GM21619 (cell line): ENCODE measurements around the gene CTXND2.

ENCODE experiments used
- ATAC-seq: cut with Tn5 transposase; IDR thresholded peaks from one replicate; pipeline ENCODE4 v1.9.1; 2021; ENCODE audit not compliant: unreplicated experiment

The CTXND2 gene

GRCh38 chr1:150957666-150958065, 70.7 kb downstream of the CTXND2 start:
- ATAC-seq, result no peak

- no peak for ATAC-seq
Measured at GRCh38 chr1:150960646-150961045, 73.7 kb downstream of the CTXND2 start.

- no peak for ATAC-seq
Measured at GRCh38 chr1:150961756-150962155, 74.8 kb downstream of the CTXND2 start.
